GM23248 (cell line): ENCODE data around the gene DRAXIN. TPM values are rescaled to one million over a fixed set of nuclear protein-coding genes. Genes with fewer than 3 reads are reported as not detected.

ENCODE experiments used
- DNase-seq: peaks from one replicate; pipeline ENCODE4 v3.0.0-alpha.2; 2015
- H2AFZ ChIP-seq: fragments of 200-600 bp; sonication (generic); 2 replicates; pipeline ENCODE4 v1.6.1; 2016; ENCODE audit warnings: antibody characterized with exemption
- H3F3A ChIP-seq: fragments of 200-600 bp; sonication (generic); 2 replicates; pipeline ENCODE4 v1.6.1; 2016; ENCODE audit warnings: mild to moderate bottlenecking, antibody characterized with exemption, mixed run types; ENCODE audit not compliant: insufficient read depth
- H3K27ac ChIP-seq: fragments of 200-600 bp; sonication (generic); 2 replicates; pipeline ENCODE4 v1.5.1; 2016; ENCODE audit warnings: mild to moderate bottlenecking
- H3K27me3 ChIP-seq: fragments of 200-600 bp; sonication (generic); replicated peaks from 2 replicates; pipeline ENCODE4 v1.6.1; 2016; ENCODE audit warnings: mild to moderate bottlenecking; ENCODE audit not compliant: insufficient read depth
- H3K36me3 ChIP-seq: fragments of 200-600 bp; sonication (generic); 2 replicates; pipeline ENCODE4 v1.6.1; 2016; ENCODE audit warnings: low read depth, mild to moderate bottlenecking
- H3K4me1 ChIP-seq: fragments of 200-600 bp; sonication (generic); 2 replicates; pipeline ENCODE4 v1.6.1; 2016; ENCODE audit warnings: mild to moderate bottlenecking; ENCODE audit not compliant: insufficient read depth
- H3K4me2 ChIP-seq: fragments of 200-600 bp; sonication (generic); one replicate; pipeline ENCODE4 v1.6.1; 2016; ENCODE audit warnings: mild to moderate bottlenecking; ENCODE audit not compliant: unreplicated experiment
- H3K4me3 ChIP-seq: fragments of 200-600 bp; sonication (generic); 2 replicates; pipeline ENCODE4 v1.5.1; 2016; ENCODE audit warnings: mild to moderate bottlenecking
- H3K79me2 ChIP-seq: fragments of 200-600 bp; sonication (generic); 2 replicates; pipeline ENCODE4 v1.6.1; 2016; ENCODE audit warnings: mild to moderate bottlenecking; ENCODE audit not compliant: insufficient read depth
- H3K9ac ChIP-seq: fragments of 200-600 bp; sonication (generic); 2 replicates; pipeline ENCODE4 v1.6.1; 2016; ENCODE audit warnings: mild to moderate bottlenecking
- H3K9me2 ChIP-seq: fragments of 200-600 bp; sonication (generic); 2 replicates; pipeline ENCODE4 v1.6.1; 2016; ENCODE audit warnings: mixed run types, mild to moderate bottlenecking, moderate library complexity; ENCODE audit not compliant: insufficient read depth
- H3K9me3 ChIP-seq: fragments of 200-600 bp; sonication (generic); one replicate; pipeline ENCODE4 v1.6.1; 2017; ENCODE audit warnings: low read depth
- H4K20me1 ChIP-seq: fragments of 200-600 bp; sonication (generic); 2 replicates; pipeline ENCODE4 v1.6.0; 2016; ENCODE audit not compliant: insufficient read depth
- EZH2 ChIP-seq: fragments of 200-600 bp; sonication (generic); IDR thresholded peaks from 2 replicates; pipeline ENCODE4 v1.6.1; 2018; ENCODE audit warnings: antibody characterized with exemption, mild to moderate bottlenecking; ENCODE audit not compliant: insufficient read depth, poor library complexity, severe bottlenecking
- EZH2phosphoT487 ChIP-seq: fragments of 200-600 bp; sonication (generic); IDR thresholded peaks from 2 replicates; pipeline ENCODE4 v1.6.1; 2018; ENCODE audit warnings: antibody characterized with exemption, moderate library complexity, mild to moderate bottlenecking, low read depth; ENCODE audit not compliant: insufficient read depth
- WGBS, 2 experiments: methylation state at CpG; one replicate each; pipeline ENCODE4 v1.1.6; 2015 to 2017; ENCODE audit warnings: low lambda C conversion rate in 2 of 2, low coverage in 1 of 2; ENCODE audit errors: missing lambda C conversion rate in 2 of 2; 5-methylcytosine and 5-hydroxymethylcytosine counted together
- in situ Hi-C: fragments of 300-500 bp; cut with MboI; formaldehyde crosslinking; loops from 2 replicates; pipeline ENCODE4 v1.15.0; 2020
- polyA plus RNA-seq: library from polyadenylated mRNA; unstranded; fragments of >200 nt; fragmentation: Nextera tagmentation; extraction: Ambion mirVana; gene quantifications from 2 replicates; pipeline ENCODE4 v1.2.1, GENCODE V29; 2016
- total RNA-seq: library from RNA; depleted of rRNA; stranded (reverse); fragments of >200 nt; shearing (Covaris generic); gene quantifications from 2 replicates; pipeline ENCODE4 v1.2.3, GENCODE V29; 2014

Gene DRAXIN
- total and polyA plus RNA-seq, 2 experiments from 2014 or later = 0.06 to 0.11 TPM

DNA sequence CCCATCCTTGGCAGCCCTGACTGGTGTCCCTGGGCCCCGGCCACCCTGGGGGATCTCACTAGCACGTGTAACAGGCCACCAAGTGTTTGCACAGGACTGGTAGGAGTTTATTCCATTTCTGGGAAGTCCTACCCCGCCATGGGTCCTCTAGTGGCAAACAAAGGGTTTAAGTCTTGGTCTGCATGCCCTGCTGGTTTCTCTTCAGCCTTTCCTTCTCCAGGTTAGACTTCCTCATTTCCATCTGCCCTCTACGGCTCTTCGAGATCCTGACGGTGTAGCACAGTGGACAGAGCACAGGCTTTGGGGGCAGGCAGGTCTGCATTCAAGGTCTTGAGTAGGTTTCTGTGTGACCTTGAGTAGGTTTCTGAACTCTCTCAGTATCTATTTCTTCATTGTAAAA, 47.3 kb downstream of the DRAXIN start:
- TF ChIP-seq EZH2phosphoT487 (no peak), EZH2 (no peak)
- Histone ChIP-seq H4K20me1 (no peaks in the 10 kb centered on the region), H3K9me2 (no peaks in the 10 kb centered on the region), H3K4me1 (peaks cover 7% of the 10 kb centered on the region; the same call in 1 of the 2 replicates), H3K27me3 (no peaks in the 10 kb centered on the region), H3K79me2 (peaks cover 47% of the 10 kb centered on the region), H3K27ac (no peak overlapping the region), H2AFZ (no peak overlapping the region), H3K4me3 (no peak overlapping the region), H3K9me3 (no peaks in the 10 kb centered on the region), H3K4me2 (no peak overlapping the region), H3F3A (peaks cover 11% of the 10 kb centered on the region), H3K36me3 (no peaks in the 10 kb centered on the region), H3K9ac (no peak overlapping the region)
- in situ Hi-C loops = no loop called here
- 69 to 71% methylated on average over 6 of the region's 6 CpGs for WGBS, 2 experiments
- DNase-seq = no peak

DNA sequence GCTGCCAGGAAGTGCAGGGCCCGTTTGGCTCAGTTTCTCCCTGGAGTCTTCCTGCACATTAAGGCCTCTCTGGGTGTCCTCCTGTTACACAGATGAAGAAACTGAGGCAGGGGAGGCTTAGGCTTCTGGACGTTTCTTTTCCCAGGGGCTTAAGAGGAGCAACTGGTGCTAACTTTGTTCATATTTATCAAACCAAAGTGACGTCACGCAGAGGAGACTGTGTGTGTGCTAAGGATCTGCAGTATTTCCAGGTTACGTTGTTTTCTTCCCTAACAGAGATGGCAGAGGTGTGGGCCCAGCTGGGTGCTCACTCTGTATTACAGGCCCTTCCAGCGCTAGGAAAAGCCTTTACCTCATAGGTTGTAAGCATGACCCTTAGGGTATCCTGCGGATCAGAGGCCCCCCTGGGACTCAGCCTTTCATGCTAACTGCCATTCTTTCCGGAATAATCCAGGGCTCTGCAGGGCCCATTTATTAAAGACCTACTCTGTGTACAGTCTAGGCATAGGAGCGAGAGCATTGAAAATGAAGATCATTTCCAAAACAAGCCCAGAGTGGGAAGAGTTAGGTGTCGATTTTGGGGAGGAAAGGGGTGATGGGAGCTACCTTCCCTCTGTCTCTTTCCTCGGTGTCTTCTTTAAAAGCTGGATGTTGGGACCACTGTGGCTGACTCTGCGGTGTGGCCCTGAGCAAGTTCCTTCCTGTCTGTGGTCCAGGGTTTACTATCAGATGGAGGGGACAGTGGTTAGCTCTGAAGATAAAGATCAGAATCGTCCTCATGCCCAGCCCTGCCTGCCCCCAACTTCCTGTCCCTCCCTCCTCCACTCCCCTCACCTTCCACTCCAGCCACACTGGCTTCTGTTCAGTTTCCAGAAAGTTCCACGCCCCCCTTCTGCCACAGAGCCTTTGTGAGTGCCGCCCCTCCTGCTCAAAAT, 49.0 kb downstream of the DRAXIN start:
- H3K36me3 ChIP-seq = no peaks in the 10 kb centered on the region
- no peak overlapping the region for H3K4me3 ChIP-seq
- no peaks in the 10 kb centered on the region for H3K9me3 ChIP-seq
- DNase-seq = no peak
- no peak overlapping the region for H3K9ac ChIP-seq
- WGBS, 2 experiments = 69 to 72% methylated on average over 15 of the region's 15 CpGs
- peaks cover 47% of the 10 kb centered on the region for H3K79me2 ChIP-seq
- H3F3A ChIP-seq = peaks cover 6% of the 10 kb centered on the region
- in situ Hi-C loops = no loop called here
- no peak overlapping the region for H3K27ac ChIP-seq
- no peaks in the 10 kb centered on the region for H3K27me3 ChIP-seq
- H4K20me1 ChIP-seq = no peaks in the 10 kb centered on the region
- H2AFZ ChIP-seq = no peak overlapping the region
- no peaks in the 10 kb centered on the region for H3K9me2 ChIP-seq
- H3K4me1 ChIP-seq = peaks cover 7% of the 10 kb centered on the region; the same call in 1 of the 2 replicates
- no peak overlapping the region for H3K4me2 ChIP-seq
- TF ChIP-seq EZH2phosphoT487 = no peak
- TF ChIP-seq EZH2 = no peak

DNA sequence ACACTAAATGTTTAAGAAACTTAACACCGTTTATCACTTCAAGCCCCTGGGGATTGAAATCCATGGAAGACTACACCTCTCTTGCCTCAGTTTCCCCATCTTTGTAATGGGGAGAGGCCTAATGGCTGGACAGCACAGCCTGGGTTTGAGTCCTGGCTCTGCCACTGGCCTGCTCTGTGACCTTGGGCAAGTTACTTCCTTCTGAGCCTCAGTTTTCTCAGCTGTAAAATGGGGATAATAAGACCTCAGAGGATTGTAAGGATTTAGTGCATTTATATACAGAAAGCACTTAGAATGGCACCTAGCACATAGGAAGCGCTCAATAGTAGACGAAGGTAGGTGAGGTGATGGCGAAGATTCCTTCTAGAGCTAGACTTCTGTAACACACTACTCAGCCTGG, 50.0 kb downstream of the DRAXIN start:
- no peaks in the 10 kb centered on the region for H3K36me3 ChIP-seq
- H3K9me3 ChIP-seq = no peaks in the 10 kb centered on the region
- no peak overlapping the region for H2AFZ ChIP-seq
- peaks cover 7% of the 10 kb centered on the region; the same call in 1 of the 2 replicates for H3K4me1 ChIP-seq
- H3F3A ChIP-seq = peaks cover 5% of the 10 kb centered on the region
- no peak for TF ChIP-seq EZH2phosphoT487
- no peak for TF ChIP-seq EZH2
- in situ Hi-C loops = no loop called here
- H4K20me1 ChIP-seq = no peaks in the 10 kb centered on the region
- WGBS, 2 experiments = 75 to 90% methylated on average over 4 of the region's 4 CpGs
- H3K4me3 ChIP-seq = no peak overlapping the region
- no peaks in the 10 kb centered on the region for H3K9me2 ChIP-seq
- H3K9ac ChIP-seq = no peak overlapping the region
- peaks cover 47% of the 10 kb centered on the region for H3K79me2 ChIP-seq
- no peak for DNase-seq
- H3K27ac ChIP-seq = no peak overlapping the region
- no peak overlapping the region for H3K4me2 ChIP-seq
- H3K27me3 ChIP-seq = no peaks in the 10 kb centered on the region

DNA sequence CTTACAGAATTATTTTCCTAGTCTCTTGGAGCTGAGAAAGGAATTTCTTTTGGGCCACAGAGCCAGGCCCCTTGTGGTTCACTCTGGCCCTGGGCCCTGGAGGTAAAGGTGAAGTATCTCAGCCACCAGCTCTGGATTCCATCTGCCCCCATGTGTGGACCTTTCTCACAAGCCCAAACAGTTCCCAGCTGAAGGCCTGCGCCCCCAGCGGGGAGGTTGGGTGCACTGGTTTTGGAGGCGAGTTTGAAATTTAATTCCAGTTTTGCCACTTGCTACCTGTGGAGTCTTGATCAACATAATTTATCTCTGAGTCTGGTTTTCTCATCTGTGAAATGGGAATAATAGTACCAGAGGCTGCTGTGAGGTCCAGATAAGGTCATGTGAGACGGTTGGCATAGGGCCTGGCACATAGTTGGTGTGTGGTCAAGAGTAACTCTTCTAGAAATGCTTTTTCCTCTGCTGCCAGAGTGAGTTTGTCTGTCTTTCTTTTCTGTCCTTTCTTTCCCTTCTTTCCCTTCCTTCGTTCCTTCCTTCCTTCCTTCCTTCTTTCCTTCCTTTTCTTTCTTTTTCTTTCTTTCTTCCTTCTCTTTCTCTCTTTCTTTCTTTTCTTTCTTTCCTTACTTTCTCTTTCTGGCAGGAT, 50.5 kb downstream of the DRAXIN start:
- Histone ChIP-seq H3K4me3 (no peak overlapping the region), H3K4me2 (no peak overlapping the region), H3K27me3 (no peaks in the 10 kb centered on the region), H3K79me2 (peaks cover 47% of the 10 kb centered on the region), H2AFZ (no peak overlapping the region), H3K36me3 (no peaks in the 10 kb centered on the region), H3K9me2 (no peaks in the 10 kb centered on the region), H3F3A (peaks cover 4% of the 10 kb centered on the region), H3K9ac (no peak overlapping the region), H3K4me1 (peaks cover 7% of the 10 kb centered on the region; the same call in 1 of the 2 replicates), H3K9me3 (no peaks in the 10 kb centered on the region), H3K27ac (no peak overlapping the region), H4K20me1 (no peaks in the 10 kb centered on the region)
- 54 to 79% methylated on average over 5 of the region's 5 CpGs for WGBS, 2 experiments
- in situ Hi-C loops = no loop called here
- TF ChIP-seq EZH2 (no peak), EZH2phosphoT487 (no peak)
- no peak for DNase-seq
